Progenitor cell of endocrine pancreas (in vitro differentiated cells): ENCODE results near the gene GPR83. TPM values are rescaled to one million over a fixed set of nuclear protein-coding genes. Genes with fewer than 3 reads are reported as not detected.

Source experiments
- DNase-seq: peaks from one replicate; pipeline ENCODE4 v3.0.0; 2021; ENCODE audit warnings: low spot score; ENCODE audit not compliant: unreplicated experiment
- H3K27ac Mint-ChIP-seq: 2 replicates; pipeline ENCODE4 v1.8.0; 2021; ENCODE audit warnings: mild to moderate bottlenecking, moderate library complexity, mixed read lengths
- H3K27me3 Mint-ChIP-seq: 2 replicates; pipeline ENCODE4 v1.8.0; 2021; ENCODE audit warnings: mixed read lengths
- H3K36me3 Mint-ChIP-seq: 2 replicates; pipeline ENCODE4 v1.8.0; 2022; ENCODE audit warnings: mixed read lengths; ENCODE audit not compliant: insufficient read depth
- H3K4me1 Mint-ChIP-seq: 2 replicates; pipeline ENCODE4 v1.8.0; 2021; ENCODE audit warnings: low read depth, mixed read lengths
- H3K4me3 Mint-ChIP-seq: 2 replicates; pipeline ENCODE4 v1.8.0; 2021; ENCODE audit warnings: low read depth, mild to moderate bottlenecking, moderate library complexity, mixed read lengths
- H3K9me3 Mint-ChIP-seq: 2 replicates; pipeline ENCODE4 v1.8.0; 2021; ENCODE audit warnings: low read depth, mixed read lengths
- total RNA-seq: library from RNA; stranded (reverse); gene quantifications from 2 replicates; pipeline ENCODE4 v1.2.1, GENCODE V29; 2021
- TF ChIP-seq, protein P1 (sequence below): fragments of 200-600 bp; sonication (generic); IDR thresholded peaks from one replicate; pipeline ENCODE4 v1.5.0; 2021; ENCODE audit warnings: antibody characterized with exemption, mild to moderate bottlenecking; ENCODE audit not compliant: unreplicated experiment

GPR83 gene
- total RNA-seq, 1 donor from 2014 or later: 0.31 TPM

DNA sequence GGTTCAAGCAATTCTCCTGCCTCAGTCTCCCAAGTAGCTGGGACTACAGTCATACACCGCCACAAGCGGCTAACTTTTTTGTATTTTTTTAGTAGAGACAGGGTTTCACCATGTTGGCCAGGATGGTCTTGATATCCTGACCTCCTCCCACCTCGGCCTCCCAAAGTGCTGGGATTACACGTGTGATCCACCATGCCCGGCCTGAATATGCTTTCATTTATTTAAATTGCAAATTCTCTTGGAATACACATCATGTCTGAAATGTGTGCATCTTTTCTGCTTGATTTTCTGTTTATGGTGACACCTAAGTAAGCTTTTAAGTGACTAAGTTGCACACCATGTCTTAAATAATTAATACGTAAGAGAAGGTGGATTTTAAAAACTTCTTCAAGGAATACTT, 65.2 kb downstream of the GPR83 start:
- Mint-ChIP-seq H3K27ac (no peak overlapping the region), H3K27me3 (no peaks in the 10 kb centered on the region), H3K9me3 (no peaks in the 10 kb centered on the region), H3K4me3 (no peak overlapping the region), H3K4me1 (no peaks in the 10 kb centered on the region), H3K36me3 (no peaks in the 10 kb centered on the region)
- DNase-seq: no peak
- TF ChIP-seq, protein P1, sequence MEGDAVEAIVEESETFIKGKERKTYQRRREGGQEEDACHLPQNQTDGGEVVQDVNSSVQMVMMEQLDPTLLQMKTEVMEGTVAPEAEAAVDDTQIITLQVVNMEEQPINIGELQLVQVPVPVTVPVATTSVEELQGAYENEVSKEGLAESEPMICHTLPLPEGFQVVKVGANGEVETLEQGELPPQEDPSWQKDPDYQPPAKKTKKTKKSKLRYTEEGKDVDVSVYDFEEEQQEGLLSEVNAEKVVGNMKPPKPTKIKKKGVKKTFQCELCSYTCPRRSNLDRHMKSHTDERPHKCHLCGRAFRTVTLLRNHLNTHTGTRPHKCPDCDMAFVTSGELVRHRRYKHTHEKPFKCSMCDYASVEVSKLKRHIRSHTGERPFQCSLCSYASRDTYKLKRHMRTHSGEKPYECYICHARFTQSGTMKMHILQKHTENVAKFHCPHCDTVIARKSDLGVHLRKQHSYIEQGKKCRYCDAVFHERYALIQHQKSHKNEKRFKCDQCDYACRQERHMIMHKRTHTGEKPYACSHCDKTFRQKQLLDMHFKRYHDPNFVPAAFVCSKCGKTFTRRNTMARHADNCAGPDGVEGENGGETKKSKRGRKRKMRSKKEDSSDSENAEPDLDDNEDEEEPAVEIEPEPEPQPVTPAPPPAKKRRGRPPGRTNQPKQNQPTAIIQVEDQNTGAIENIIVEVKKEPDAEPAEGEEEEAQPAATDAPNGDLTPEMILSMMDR: no peak

DNA sequence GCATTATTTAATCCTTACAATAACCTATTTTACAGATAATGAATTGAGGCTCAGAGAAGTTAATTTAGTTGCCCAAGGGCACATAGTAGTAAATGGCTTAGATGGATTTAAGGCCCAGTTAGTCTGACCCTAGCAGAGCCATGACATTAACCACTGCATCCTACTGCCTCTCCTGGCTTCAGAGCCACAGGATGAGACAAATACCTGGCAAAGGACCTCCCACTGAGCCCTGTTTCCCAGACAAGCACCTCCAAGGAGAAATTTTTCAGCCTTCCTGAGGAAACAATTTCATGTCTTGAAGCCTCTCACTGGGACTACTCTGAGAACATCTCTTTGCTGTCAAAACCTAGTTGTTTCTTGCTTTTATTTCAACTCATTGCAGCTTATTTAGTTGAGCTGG, 68.4 kb downstream of the GPR83 start:
- Mint-ChIP-seq H3K36me3 (no peaks in the 10 kb centered on the region), H3K27me3 (peaks cover 3% of the 10 kb centered on the region), H3K4me1 (no peaks in the 10 kb centered on the region), H3K9me3 (no peaks in the 10 kb centered on the region), H3K4me3 (no peak overlapping the region), H3K27ac (no peak overlapping the region)
- TF ChIP-seq, protein P1: no peak
- DNase-seq: no peak

DNA sequence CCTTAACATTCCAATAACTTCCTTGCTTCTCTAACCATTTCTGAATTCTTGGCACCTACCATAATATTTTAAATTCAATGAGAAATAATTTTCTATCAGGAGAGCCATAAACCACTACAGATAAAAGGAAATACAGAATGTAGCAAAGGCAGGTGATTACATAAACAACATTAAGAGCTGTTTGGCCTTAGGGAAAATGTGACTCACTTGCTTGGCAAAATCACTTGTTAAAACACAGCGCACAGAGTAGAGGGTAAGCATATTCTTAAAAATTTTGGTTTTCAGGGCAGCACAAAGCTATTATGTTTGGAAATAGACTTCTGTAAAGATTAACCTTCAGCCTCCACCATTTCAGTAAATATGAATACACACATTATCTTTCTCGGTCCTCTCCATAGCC, 70.4 kb downstream of the GPR83 start:
- Mint-ChIP-seq H3K4me3 (no peak overlapping the region), H3K27ac (no peak overlapping the region), H3K4me1 (no peaks in the 10 kb centered on the region), H3K36me3 (no peaks in the 10 kb centered on the region), H3K9me3 (no peaks in the 10 kb centered on the region), H3K27me3 (peaks cover 3% of the 10 kb centered on the region)
- no peak for DNase-seq
- TF ChIP-seq, protein P1: no peak

- TF ChIP-seq, protein P1: no peak
- DNase-seq: no peak
- Mint-ChIP-seq H3K27ac (no peak overlapping the region), H3K9me3 (no peaks in the 10 kb centered on the region), H3K27me3 (peaks cover 3% of the 10 kb centered on the region), H3K4me1 (no peaks in the 10 kb centered on the region), H3K4me3 (no peak overlapping the region), H3K36me3 (no peaks in the 10 kb centered on the region)
These were observed 71.7 kb downstream of the GPR83 start for GRCh38 chr11:94329501-94329900.

DNA sequence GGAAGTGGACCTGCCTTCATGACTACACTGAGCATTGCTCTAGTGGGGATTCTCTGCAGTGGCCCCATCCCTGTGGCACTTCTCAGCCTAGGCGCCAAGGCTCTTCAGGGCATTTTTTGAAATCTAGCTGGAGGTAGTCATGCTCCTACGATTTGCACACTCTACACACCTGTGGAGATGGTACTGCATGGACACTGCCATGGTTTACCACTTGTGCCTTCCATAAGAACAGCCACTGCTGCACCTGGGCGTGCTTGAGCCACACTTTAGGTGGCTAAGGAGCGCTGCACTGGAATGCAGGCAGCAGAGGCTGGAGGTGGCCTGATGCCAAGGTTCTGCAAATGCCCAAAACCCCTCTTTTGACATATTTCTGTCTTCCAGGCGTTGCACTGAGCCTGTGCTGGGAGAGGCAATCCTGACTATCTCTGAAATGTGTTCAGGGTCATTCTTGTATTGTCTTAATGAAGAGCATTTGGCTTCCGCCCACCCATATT, 72.6 kb downstream of the GPR83 start:
- Mint-ChIP-seq H3K27ac (no peak overlapping the region), H3K9me3 (no peaks in the 10 kb centered on the region), H3K4me3 (no peak overlapping the region), H3K36me3 (no peaks in the 10 kb centered on the region), H3K27me3 (peaks cover 3% of the 10 kb centered on the region), H3K4me1 (no peaks in the 10 kb centered on the region)
- TF ChIP-seq, protein P1: no peak
- no peak for DNase-seq

Other genes starting within 250 kb of the GPR83 start
- gene IZUMO1R, start 96.8 kb downstream of the GPR83 start, total RNA-seq: not detected in 2 replicates
- gene MRE11, start 92.4 kb upstream of the GPR83 start, total RNA-seq: 35.1 and 42.6 TPM in 2 replicates
- 17.6 and 23.0 TPM in 2 replicates for gene ANKRD49, start 92.6 kb upstream of the GPR83 start, total RNA-seq
- gene C11orf97, start 111.0 kb upstream of the GPR83 start, total RNA-seq: not detected in 2 replicates
- 6.6 and 7.1 TPM in 2 replicates for gene FUT4, start 142.5 kb upstream of the GPR83 start, total RNA-seq
- 1.9 and 2.6 TPM in 2 replicates for gene PIWIL4, start 165.9 kb upstream of the GPR83 start, total RNA-seq